Measurements from ENCODE around the gene RIPPLY1.

- TF ChIP-seq CTCF (IDR thresholded peaks at IDR 0.05; ENCODE audit: low read depth, low read length) (no peak), POLR2A (IDR thresholded peaks at IDR 0.05; ENCODE audit: extremely low read depth, insufficient read length) (no peak), MYC (IDR thresholded peaks at IDR 0.05; ENCODE audit: low read depth, low read length) (no peak)
- TF ChIP-seq, protein P1, sequence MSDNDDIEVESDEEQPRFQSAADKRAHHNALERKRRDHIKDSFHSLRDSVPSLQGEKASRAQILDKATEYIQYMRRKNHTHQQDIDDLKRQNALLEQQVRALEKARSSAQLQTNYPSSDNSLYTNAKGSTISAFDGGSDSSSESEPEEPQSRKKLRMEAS (IDR thresholded peaks at IDR 0.05; ENCODE audit: low read depth, low read length) = no peak
These were observed 30.4 kb upstream of the RIPPLY1 start for GRCh38 chrX:106933538-106933961.

Data from NB4 (cell line).